HepG2 (cell line): ENCODE results near the gene QSER1. TPM values are rescaled to one million over a fixed set of nuclear protein-coding genes. Genes with fewer than 3 reads are reported as not detected.

Source experiments
- ATAC-seq: fragments of 200-7000 bp; cut with Tn5 transposase; 3 replicates; pipeline ENCODE4 v1.9.1; 2020; ENCODE audit warnings: mild to moderate bottlenecking, moderate library complexity
- BruUV-seq: library from RNA; stranded (reverse); fragments of 400-500 nt; replicated peaks from 2 replicates; lab custom pipeline; 2021; lab: Mats Ljungman, UMichigan
- CTCF ChIA-PET: fragments of 300-600 bp; formaldehyde crosslinking; extraction: SDS; loops from one replicate; lab custom pipeline; 2021; ENCODE audit warnings: low total read pairs, inconsistent platforms, low intra/inter-chr PET ratio; lab: Yijun Ruan, JAX
- POLR2A ChIA-PET: fragments of 350-600 bp; sonication (Branson Sonifier 250); formaldehyde crosslinking; loops from one replicate; lab custom pipeline; 2020; ENCODE audit warnings: antibody characterized with exemption, inconsistent platforms; lab: Yijun Ruan, JAX
- DNase-seq: peaks from one replicate; pipeline ENCODE4 v3.0.0-alpha.2; 2015; ENCODE audit warnings: low spot score
- FAIRE-seq: peaks from 3 replicates; lab custom pipeline; 2011; peaks lifted over from hg19 to GRCh38; lab: Jason Lieb, UNC
- H2AFZ ChIP-seq: one replicate; pipeline ENCODE4 v1.6.1; 2011; ENCODE audit warnings: low read length, inconsistent platforms
- H3K27ac ChIP-seq: fragments of 300-600 bp; 3 replicates; pipeline ENCODE4 v1.8.0; 2011; ENCODE audit warnings: mixed run types, mild to moderate bottlenecking, mixed read lengths, low read length, inconsistent platforms; ENCODE audit not compliant: insufficient read depth; ENCODE audit errors: extremely low read length
- H3K27me3 ChIP-seq, 2 experiments: fragments of 200-600 bp in 1 of 2; 2 replicates in 1 of 2; 3 replicates in 1 of 2; pipeline versions ENCODE4 v1.6.0 to v1.8.0; 2011; ENCODE audit warnings: low read length in 2 of 2, mild to moderate bottlenecking in 2 of 2, moderate library complexity in 2 of 2, inconsistent platforms in 1 of 2; ENCODE audit not compliant: insufficient read depth in 2 of 2, control insufficient read depth in 1 of 2
- H3K36me3 ChIP-seq, 2 experiments: fragments of 200-600 bp in 1 of 2; replicated peaks in 1 of 2; 2 replicates in 1 of 2; 3 replicates in 1 of 2; pipeline versions ENCODE4 v1.5.1 to v1.8.0; 2011; ENCODE audit warnings: low read length in 2 of 2, inconsistent platforms in 1 of 2; ENCODE audit not compliant: insufficient read depth in 2 of 2, control insufficient read depth in 1 of 2
- H3K4me1 ChIP-seq: 2 replicates; pipeline ENCODE4 v1.5.1; 2012; ENCODE audit warnings: low read length, inconsistent platforms; ENCODE audit not compliant: insufficient read depth
- H3K4me2 ChIP-seq: 2 replicates; pipeline ENCODE4 v1.6.0; 2011; ENCODE audit warnings: low read depth, low read length, inconsistent platforms
- H3K4me3 ChIP-seq, 3 experiments: fragments of 200-600 bp in 1 of 3; sonication (generic), shearing (Covaris generic) in 1 of 3; replicated peaks in 1 of 3; 2 replicates each; pipeline ENCODE4 v1.5.1; 2011 to 2016; ENCODE audit warnings: low read length in 3 of 3, inconsistent platforms in 2 of 3, low read depth in 2 of 3, mild to moderate bottlenecking in 2 of 3, control low read depth in 1 of 3, mixed read lengths in 1 of 3; ENCODE audit not compliant: insufficient read depth in 1 of 3
- H3K79me2 ChIP-seq: one replicate; pipeline ENCODE4 v1.6.1; 2011; ENCODE audit warnings: low read length, inconsistent platforms; ENCODE audit not compliant: insufficient read depth
- H3K9ac ChIP-seq: 2 replicates; pipeline ENCODE4 v1.6.0; 2011; ENCODE audit warnings: mild to moderate bottlenecking, low read depth, low read length, inconsistent platforms; ENCODE audit not compliant: insufficient read depth
- H3K9me3 ChIP-seq: 2 replicates; pipeline ENCODE4 v1.5.1; 2012; ENCODE audit warnings: mild to moderate bottlenecking, low read length
- H4K20me1 ChIP-seq: 2 replicates; pipeline ENCODE4 v1.6.0; 2011; ENCODE audit warnings: inconsistent platforms, mild to moderate bottlenecking, low read length, moderate library complexity; ENCODE audit not compliant: insufficient read depth
- CBX2 ChIP-seq, 2 experiments: fragments of 200-600 bp in 1 of 2; sonication (generic); formaldehyde crosslinking in 1 of 2; IDR thresholded peaks; 2 replicates each; pipeline versions ENCODE4 v1.7.0 to v1.8.1; 2018 to 2022; ENCODE audit warnings: low read depth in 2 of 2, low read length in 1 of 2, mild to moderate bottlenecking in 1 of 2, missing genetic modification reagents in 1 of 2
- HDAC2 ChIP-seq: sonication (generic); formaldehyde crosslinking; IDR thresholded peaks from 2 replicates; pipeline ENCODE4 v1.4.0; 2020; ENCODE audit warnings: missing genetic modification reagents
- MAFF ChIP-seq: IDR thresholded peaks from 2 replicates; pipeline ENCODE4 v1.6.1; 2011; ENCODE audit warnings: low read depth, low read length, improper control_type of control experiment
- TEAD2 ChIP-seq: sonication (generic); formaldehyde crosslinking; IDR thresholded peaks from 2 replicates; pipeline ENCODE4 v1.9.0; 2021; ENCODE audit warnings: missing genetic modification reagents
- ZFX ChIP-seq: sonication (generic); formaldehyde crosslinking; IDR thresholded peaks from 2 replicates; pipeline ENCODE4 v1.4.0; 2020; ENCODE audit warnings: mild to moderate bottlenecking, low read depth, missing genetic modification reagents, moderate library complexity
- ZNF274 ChIP-seq: sonication (generic); formaldehyde crosslinking; IDR thresholded peaks from 2 replicates; pipeline ENCODE4 v1.5.1; 2020; ENCODE audit warnings: mild to moderate bottlenecking, missing genetic modification reagents
- ZNF430 ChIP-seq: sonication (generic); formaldehyde crosslinking; IDR thresholded peaks from 2 replicates; pipeline ENCODE4 v1.9.0; 2021; ENCODE audit warnings: mild to moderate bottlenecking, missing genetic modification reagents
- ZNF670 ChIP-seq: sonication (generic); formaldehyde crosslinking; IDR thresholded peaks from 2 replicates; pipeline ENCODE4 v1.8.0; 2022; ENCODE audit warnings: mild to moderate bottlenecking, missing genetic modification reagents, borderline replicate concordance
- ZNF768 ChIP-seq: sonication (generic); formaldehyde crosslinking; IDR thresholded peaks from 2 replicates; pipeline ENCODE4 v1.4.0; 2020; ENCODE audit warnings: missing genetic modification reagents
- WGBS: methylation state at CpG from one replicate; pipeline ENCODE4 v1.1.6; 2017; ENCODE audit warnings: low lambda C conversion rate; 5-methylcytosine and 5-hydroxymethylcytosine counted together
- in situ Hi-C: cut with HindIII; loops from 2 replicates; pipeline ENCODE4 v1.10.0; 2017; ENCODE audit warnings: low pct_unique_long_range_greater_than_20kb; ENCODE audit not compliant: extremely low pct_ligation_motif_present
- intact Hi-C: fragments of 100-400 bp; cut with micrococcal nuclease; formaldehyde crosslinking; loops from one replicate; pipeline ENCODE4 v1.10.0; 2022; ENCODE audit not compliant: unreplicated experiment
- polyA plus RNA-seq, 8 experiments: library from polyadenylated mRNA; depleted of rRNA in 3 of 8; stranded (reverse) in 7 of 8; unstranded in 1 of 8; fragments of >200 nt; fragmentation: Illumina TruSeq in 4 of 8; extraction: Trizol in 4 of 8; gene quantifications; 2 replicates each; pipeline versions ENCODE4 v1.2.1 to v1.2.3, GENCODE V29; 2011 to 2016; ENCODE audit warnings: low read depth in 4 of 8, missing spikeins in 1 of 8, mixed read lengths in 1 of 8; ENCODE audit not compliant: insufficient read depth in 1 of 8
- total RNA-seq, 5 experiments: library from RNA; depleted of rRNA; stranded (reverse); fragments of >200 nt; fragmentation: Illumina TruSeq; extraction: Trizol; gene quantifications; 2 replicates each; pipeline ENCODE4 v1.2.3, GENCODE V29; 2016; ENCODE audit warnings: low read depth in 1 of 5
- TF ChIP-seq, protein P1 (sequence below): sonication (generic); formaldehyde crosslinking; IDR thresholded peaks from 2 replicates; pipeline ENCODE4 v1.4.0; 2020; ENCODE audit warnings: missing genetic modification reagents
- TF ChIP-seq, protein P2 (sequence below): sonication (generic); IDR thresholded peaks from 2 replicates; pipeline ENCODE4 v1.6.1; 2016; ENCODE audit warnings: low read depth, borderline replicate concordance
- TF ChIP-seq, protein P3 (sequence below): sonication (generic); formaldehyde crosslinking; IDR thresholded peaks from 2 replicates; pipeline ENCODE4 v1.5.1; 2020; ENCODE audit warnings: mild to moderate bottlenecking, missing genetic modification reagents
- TF ChIP-seq, protein P4 (sequence below): sonication (generic); formaldehyde crosslinking; IDR thresholded peaks from 2 replicates; pipeline ENCODE4 v1.5.0; 2020; ENCODE audit warnings: mild to moderate bottlenecking, missing genetic modification reagents, borderline replicate concordance
- TF ChIP-seq, protein P5 (sequence below): sonication (generic); formaldehyde crosslinking; IDR thresholded peaks from 2 replicates; pipeline ENCODE4 v1.5.0; 2020; ENCODE audit warnings: missing genetic modification reagents

The QSER1 gene
- total and polyA plus RNA-seq, 2 of the 13 experiments (the other 11 are each of a cell fraction or from before 2014, with no cell fraction given) = 8.9 to 17.3 TPM

DNA sequence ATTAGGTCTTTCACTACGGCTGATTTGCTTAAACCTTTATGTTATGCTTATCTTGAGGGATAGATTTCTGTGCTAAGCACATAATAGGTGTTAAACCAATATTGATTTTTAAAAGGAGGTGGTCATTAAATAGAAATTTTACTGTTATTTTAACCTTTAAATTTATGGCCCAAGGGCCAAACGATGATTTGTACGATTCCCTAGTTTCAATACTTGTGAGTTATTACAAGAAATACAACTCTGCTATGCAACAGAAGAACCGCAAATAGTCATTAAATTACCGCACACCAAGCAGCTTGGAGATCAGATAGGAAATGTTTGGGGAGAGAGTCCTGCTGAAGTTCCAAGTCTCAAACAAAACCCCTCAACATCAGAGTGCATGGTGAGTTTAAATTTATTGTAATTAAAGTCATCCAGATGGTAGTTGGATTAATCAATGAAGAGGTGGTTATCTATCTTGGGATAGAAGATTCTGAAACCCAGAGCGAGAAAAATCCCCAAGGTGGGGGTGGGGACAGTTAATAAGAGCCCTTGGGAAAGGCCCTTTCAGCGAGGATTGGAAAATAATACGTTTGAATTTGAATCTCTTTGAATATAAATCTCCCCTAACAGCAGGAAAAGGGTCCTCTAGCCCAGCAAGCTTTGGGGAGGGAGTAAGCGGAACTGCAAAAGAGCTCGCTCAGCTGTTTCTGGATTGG lies 805 bp upstream of the QSER1 start:
- FAIRE-seq = no peak
- POLR2A ChIA-PET = interaction anchor here (0.5 to 1.4 kb wide), 2 partner anchors 10 to 1184 kb away, joined by 3 read pairs; no protein-coding TSS in a partner anchor
- no peak for ATAC-seq
- Histone ChIP-seq H3K9me3 (no peaks in the 10 kb centered on the region), H4K20me1 (no peaks in the 10 kb centered on the region), H3K4me3 (peak overlapping the region; percentile 65 to 93 (median 73)), H3K79me2 (peaks cover 34% of the 10 kb centered on the region), H3K9ac (peak overlapping the region; percentile 97), H3K4me2 (peak overlapping the region; percentile 76), H3K4me1 (peaks cover 24% of the 10 kb centered on the region), H3K27me3 (peaks cover 0 to 3% of the 10 kb centered on the region in 2 experiments; a peak in 1 of 5 replicates), H3K36me3 (no peaks in the 10 kb centered on the region), H2AFZ (peak overlapping the region; percentile 37), H3K27ac (peak overlapping the region; percentile 92)
- in situ Hi-C loops (no loop called here), intact Hi-C loops (loop anchor here (5.0 kb wide), 1 partner anchor 270 kb away; the partner anchor contains the start of gene CSTF3)
- TSS peak; percentile 74 for BruUV-seq
- WGBS = 8% methylated on average over 10 of the region's 10 CpGs
- CTCF ChIA-PET = no interaction called here
- no peak for DNase-seq
- no peak for TF ChIP-seq HDAC2 (CRISPR knock-in tag)
- 0 out of 2 replicates have a peak, but pooled peaks have one; percentile 34 for TF ChIP-seq CBX2 (IDR thresholded peaks at IDR 0.05; ENCODE audit: low read depth, low read length)
- TF ChIP-seq CBX2 (CRISPR knock-in tag; IDR thresholded peaks at IDR 0.05; ENCODE audit: low read depth) = no peak
- no peak for TF ChIP-seq ZNF274
- no peak for TF ChIP-seq TEAD2
- TF ChIP-seq ZNF430 (CRISPR knock-in tag) = no peak
- TF ChIP-seq ZNF768 = no peak
- TF ChIP-seq, protein P1, sequence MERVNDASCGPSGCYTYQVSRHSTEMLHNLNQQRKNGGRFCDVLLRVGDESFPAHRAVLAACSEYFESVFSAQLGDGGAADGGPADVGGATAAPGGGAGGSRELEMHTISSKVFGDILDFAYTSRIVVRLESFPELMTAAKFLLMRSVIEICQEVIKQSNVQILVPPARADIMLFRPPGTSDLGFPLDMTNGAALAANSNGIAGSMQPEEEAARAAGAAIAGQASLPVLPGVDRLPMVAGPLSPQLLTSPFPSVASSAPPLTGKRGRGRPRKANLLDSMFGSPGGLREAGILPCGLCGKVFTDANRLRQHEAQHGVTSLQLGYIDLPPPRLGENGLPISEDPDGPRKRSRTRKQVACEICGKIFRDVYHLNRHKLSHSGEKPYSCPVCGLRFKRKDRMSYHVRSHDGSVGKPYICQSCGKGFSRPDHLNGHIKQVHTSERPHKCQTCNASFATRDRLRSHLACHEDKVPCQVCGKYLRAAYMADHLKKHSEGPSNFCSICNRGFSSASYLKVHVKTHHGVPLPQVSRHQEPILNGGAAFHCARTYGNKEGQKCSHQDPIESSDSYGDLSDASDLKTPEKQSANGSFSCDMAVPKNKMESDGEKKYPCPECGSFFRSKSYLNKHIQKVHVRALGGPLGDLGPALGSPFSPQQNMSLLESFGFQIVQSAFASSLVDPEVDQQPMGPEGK (CRISPR knock-in tag) = no peak
- peak; percentile 67 for TF ChIP-seq MAFF
- TF ChIP-seq, protein P2, sequence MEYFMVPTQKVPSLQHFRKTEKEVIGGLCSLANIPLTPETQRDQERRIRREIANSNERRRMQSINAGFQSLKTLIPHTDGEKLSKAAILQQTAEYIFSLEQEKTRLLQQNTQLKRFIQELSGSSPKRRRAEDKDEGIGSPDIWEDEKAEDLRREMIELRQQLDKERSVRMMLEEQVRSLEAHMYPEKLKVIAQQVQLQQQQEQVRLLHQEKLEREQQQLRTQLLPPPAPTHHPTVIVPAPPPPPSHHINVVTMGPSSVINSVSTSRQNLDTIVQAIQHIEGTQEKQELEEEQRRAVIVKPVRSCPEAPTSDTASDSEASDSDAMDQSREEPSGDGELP = peak; percentile 62
- TF ChIP-seq ZFX = no peak
- TF ChIP-seq, protein P3, sequence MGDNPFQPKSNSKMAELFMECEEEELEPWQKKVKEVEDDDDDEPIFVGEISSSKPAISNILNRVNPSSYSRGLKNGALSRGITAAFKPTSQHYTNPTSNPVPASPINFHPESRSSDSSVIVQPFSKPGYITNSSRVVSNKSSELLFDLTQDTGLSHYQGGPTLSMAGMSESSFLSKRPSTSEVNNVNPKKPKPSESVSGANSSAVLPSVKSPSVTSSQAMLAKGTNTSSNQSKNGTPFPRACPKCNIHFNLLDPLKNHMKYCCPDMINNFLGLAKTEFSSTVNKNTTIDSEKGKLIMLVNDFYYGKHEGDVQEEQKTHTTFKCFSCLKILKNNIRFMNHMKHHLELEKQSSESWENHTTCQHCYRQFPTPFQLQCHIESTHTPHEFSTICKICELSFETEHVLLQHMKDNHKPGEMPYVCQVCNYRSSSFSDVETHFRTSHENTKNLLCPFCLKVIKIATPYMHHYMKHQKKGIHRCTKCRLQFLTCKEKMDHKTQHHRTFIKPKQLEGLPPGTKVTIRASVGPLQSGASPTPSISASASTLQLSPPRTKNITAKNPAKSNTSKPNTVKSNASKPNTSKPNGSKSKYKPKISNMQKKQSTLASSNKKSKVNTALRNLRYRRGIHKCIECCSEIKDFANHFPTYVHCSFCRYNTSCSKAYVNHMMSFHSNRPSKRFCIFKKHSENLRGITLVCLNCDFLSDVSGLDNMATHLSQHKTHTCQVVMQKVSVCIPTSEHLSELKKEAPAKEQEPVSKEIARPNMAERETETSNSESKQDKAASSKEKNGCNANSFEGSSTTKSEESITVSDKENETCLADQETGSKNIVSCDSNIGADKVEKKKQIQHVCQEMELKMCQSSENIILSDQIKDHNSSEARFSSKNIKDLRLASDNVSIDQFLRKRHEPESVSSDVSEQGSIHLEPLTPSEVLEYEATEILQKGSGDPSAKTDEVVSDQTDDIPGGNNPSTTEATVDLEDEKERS = no peak
- TF ChIP-seq, protein P4, sequence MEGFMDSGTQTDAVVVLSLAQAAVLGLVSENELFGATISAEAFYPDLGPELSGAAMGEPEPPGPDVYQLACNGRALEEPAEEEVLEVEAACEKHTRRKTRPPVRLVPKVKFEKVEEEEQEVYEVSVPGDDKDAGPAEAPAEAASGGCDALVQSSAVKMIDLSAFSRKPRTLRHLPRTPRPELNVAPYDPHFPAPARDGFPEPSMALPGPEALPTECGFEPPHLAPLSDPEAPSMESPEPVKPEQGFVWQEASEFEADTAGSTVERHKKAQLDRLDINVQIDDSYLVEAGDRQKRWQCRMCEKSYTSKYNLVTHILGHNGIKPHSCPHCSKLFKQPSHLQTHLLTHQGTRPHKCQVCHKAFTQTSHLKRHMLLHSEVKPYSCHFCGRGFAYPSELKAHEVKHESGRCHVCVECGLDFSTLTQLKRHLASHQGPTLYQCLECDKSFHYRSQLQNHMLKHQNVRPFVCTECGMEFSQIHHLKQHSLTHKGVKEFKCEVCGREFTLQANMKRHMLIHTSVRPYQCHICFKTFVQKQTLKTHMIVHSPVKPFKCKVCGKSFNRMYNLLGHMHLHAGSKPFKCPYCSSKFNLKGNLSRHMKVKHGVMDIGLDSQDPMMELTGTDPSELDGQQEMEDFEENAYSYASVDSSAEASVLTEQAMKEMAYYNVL (CRISPR knock-in tag) = no peak
- TF ChIP-seq ZNF670 (CRISPR knock-in tag) = no peak
- TF ChIP-seq, protein P5, sequence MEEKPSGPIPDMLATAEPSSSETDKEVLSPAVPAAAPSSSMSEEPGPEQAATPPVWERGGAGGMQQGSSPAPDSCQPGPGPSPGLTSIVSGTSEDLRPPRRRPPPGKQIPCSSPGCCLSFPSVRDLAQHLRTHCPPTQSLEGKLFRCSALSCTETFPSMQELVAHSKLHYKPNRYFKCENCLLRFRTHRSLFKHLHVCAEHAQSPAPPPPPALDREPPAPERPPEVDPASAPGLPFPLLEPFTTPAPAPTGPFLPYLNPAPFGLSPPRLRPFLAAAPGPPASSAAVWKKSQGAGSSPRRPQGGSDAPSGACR (CRISPR knock-in tag) = no peak
